SK-N-SH treated with all-trans-retinoic acid at 6 μM for 48 hours (cell line): Measurements from ENCODE around the gene SLC25A42.

ENCODE experiments used
- ATAC-seq: fragments of 200-7000 bp; cut with Tn5 transposase; 3 replicates; pipeline ENCODE4 v1.9.1; 2020; ENCODE audit warnings: mild to moderate bottlenecking, moderate library complexity
- BACH2 ChIP-seq: fragments of 250-450 bp; sonication (Bioruptor Pico); IDR thresholded peaks from 2 replicates; pipeline ENCODE4 v1.9.0; 2021; ENCODE audit warnings: mild to moderate bottlenecking, borderline replicate concordance
- CREB5 ChIP-seq: fragments of 250-450 bp; sonication (Bioruptor Pico); IDR thresholded peaks from 2 replicates; pipeline ENCODE4 v1.5.1; 2020; ENCODE audit warnings: low read depth, mild to moderate bottlenecking, moderate library complexity
- CSDC2 ChIP-seq: fragments of 250-450 bp; sonication (Bioruptor Pico); IDR thresholded peaks from 2 replicates; pipeline ENCODE4 v1.5.0; 2020; ENCODE audit warnings: mild to moderate bottlenecking, moderate library complexity
- GLIS3 ChIP-seq: fragments of 250-450 bp; sonication (Bioruptor Pico); IDR thresholded peaks from 2 replicates; pipeline ENCODE4 v1.5.0; 2020; ENCODE audit warnings: mild to moderate bottlenecking, moderate library complexity
- ISL1 ChIP-seq: fragments of 250-450 bp; sonication (Bioruptor Pico); IDR thresholded peaks from 2 replicates; pipeline ENCODE4 v2.1.2; 2022; ENCODE audit warnings: mild to moderate bottlenecking, moderate library complexity
- OSR1 ChIP-seq: fragments of 250-450 bp; sonication (Bioruptor Pico); IDR thresholded peaks from 2 replicates; pipeline ENCODE4 v1.8.0; 2022; ENCODE audit warnings: moderate library complexity, mild to moderate bottlenecking, inconsistent platforms
- POU6F1 ChIP-seq: fragments of 250-450 bp; sonication (Bioruptor Pico); IDR thresholded peaks from 2 replicates; pipeline ENCODE4 v1.8.0; 2021; ENCODE audit warnings: low read depth, mild to moderate bottlenecking, moderate library complexity, borderline replicate concordance
- PPARA ChIP-seq: fragments of 250-450 bp; sonication (Bioruptor Pico); IDR thresholded peaks from 2 replicates; pipeline ENCODE4 v1.5.0; 2020; ENCODE audit warnings: mild to moderate bottlenecking, borderline replicate concordance
- RARB ChIP-seq: fragments of 250-450 bp; sonication (Bioruptor Pico); IDR thresholded peaks from 2 replicates; pipeline ENCODE4 v1.8.0; 2021; ENCODE audit warnings: mild to moderate bottlenecking, moderate library complexity
- TCF4 ChIP-seq: fragments of 250-450 bp; sonication (Bioruptor Pico); IDR thresholded peaks from 2 replicates; pipeline ENCODE4 v1.8.0; 2021; ENCODE audit warnings: mild to moderate bottlenecking, moderate library complexity, borderline replicate concordance
- TOX ChIP-seq: fragments of 250-450 bp; sonication (Bioruptor Pico); IDR thresholded peaks from 2 replicates; pipeline ENCODE4 v1.8.0; 2021; ENCODE audit warnings: mild to moderate bottlenecking, moderate library complexity, borderline replicate concordance
- TSHZ2 ChIP-seq: fragments of 250-450 bp; sonication (Bioruptor Pico); IDR thresholded peaks from 2 replicates; pipeline ENCODE4 v1.5.0; 2020; ENCODE audit warnings: mild to moderate bottlenecking, moderate library complexity
- ZC3H10 ChIP-seq: fragments of 250-450 bp; sonication (Bioruptor Pico); IDR thresholded peaks from 2 replicates; pipeline ENCODE4 v1.5.1; 2021; ENCODE audit warnings: mild to moderate bottlenecking, moderate library complexity
- ZFP3 ChIP-seq: fragments of 250-450 bp; sonication (Bioruptor Pico); IDR thresholded peaks from 2 replicates; pipeline ENCODE4 v1.5.0; 2020; ENCODE audit warnings: mild to moderate bottlenecking, moderate library complexity
- ZFP30 ChIP-seq: fragments of 450-650 bp; formaldehyde crosslinking; IDR thresholded peaks from 2 replicates; pipeline ENCODE4 v1.5.0; 2022; ENCODE audit warnings: mild to moderate bottlenecking, moderate library complexity
- ZNF8 ChIP-seq: fragments of 450-650 bp; formaldehyde crosslinking; IDR thresholded peaks from 2 replicates; pipeline ENCODE4 v1.5.0; 2020; ENCODE audit warnings: mild to moderate bottlenecking, moderate library complexity
- TF ChIP-seq, protein P1 (sequence below): fragments of 250-450 bp; sonication (Bioruptor Pico); IDR thresholded peaks from 2 replicates; pipeline ENCODE4 v1.8.0; 2020; ENCODE audit warnings: mild to moderate bottlenecking, moderate library complexity, borderline replicate concordance

Gene SLC25A42

GRCh38 chr19:19033426-19034203 is 30.2 kb upstream of the SLC25A42 start, which contains the start of the genes ARMC6 and SUGP2:
Gene ARMC6, plus strand, starts transcription at chr19:19033603. Its CDS starts 607 bp downstream, at chr19:19034210.
Gene SUGP2, minus strand, starts transcription at chr19:19033517. Its CDS starts 2,446 bp downstream, at chr19:19031071.
- TF ChIP-seq TSHZ2 (no peak), POU6F1 (CRISPR knock-in tag) (no peak), ZFP3 (CRISPR knock-in tag) (no peak), TOX (CRISPR knock-in tag) (no peak)
- peak; percentile 86 for ATAC-seq

DNA sequence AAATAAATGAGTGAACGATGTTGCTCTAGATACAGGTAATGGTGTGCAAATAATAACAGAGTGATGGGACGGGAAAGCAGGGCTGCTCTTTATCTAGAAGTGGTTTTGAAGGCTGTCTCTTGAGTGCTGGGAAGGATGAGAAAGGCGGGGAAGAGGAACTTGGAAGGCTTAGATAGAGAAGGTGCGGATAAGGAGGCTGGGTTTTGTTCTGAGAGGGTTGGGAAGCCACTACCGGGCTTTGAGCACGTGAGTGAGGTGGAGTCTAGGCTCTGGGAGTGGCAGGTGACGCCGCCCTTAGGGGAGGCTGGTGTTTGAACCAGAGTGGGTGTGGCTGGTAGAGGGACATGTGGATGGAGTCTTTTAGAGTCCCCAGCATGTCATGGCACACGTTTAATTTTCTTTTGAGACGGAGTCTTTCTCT is 29.6 kb upstream of the SLC25A42 start:
- TF ChIP-seq OSR1 (CRISPR knock-in tag) (no peak), GLIS3 (CRISPR knock-in tag) (no peak), CSDC2 (CRISPR knock-in tag) (no peak), ZFP30 (no peak), TCF4 (CRISPR knock-in tag) (no peak), RARB (CRISPR knock-in tag) (no peak), PPARA (CRISPR knock-in tag) (no peak), ZC3H10 (CRISPR knock-in tag) (no peak), CREB5 (CRISPR knock-in tag) (no peak), BACH2 (CRISPR knock-in tag) (no peak), ISL1 (CRISPR knock-in tag) (no peak), TSHZ2 (no peak), ZNF8 (CRISPR knock-in tag) (no peak)
- TF ChIP-seq, protein P1, sequence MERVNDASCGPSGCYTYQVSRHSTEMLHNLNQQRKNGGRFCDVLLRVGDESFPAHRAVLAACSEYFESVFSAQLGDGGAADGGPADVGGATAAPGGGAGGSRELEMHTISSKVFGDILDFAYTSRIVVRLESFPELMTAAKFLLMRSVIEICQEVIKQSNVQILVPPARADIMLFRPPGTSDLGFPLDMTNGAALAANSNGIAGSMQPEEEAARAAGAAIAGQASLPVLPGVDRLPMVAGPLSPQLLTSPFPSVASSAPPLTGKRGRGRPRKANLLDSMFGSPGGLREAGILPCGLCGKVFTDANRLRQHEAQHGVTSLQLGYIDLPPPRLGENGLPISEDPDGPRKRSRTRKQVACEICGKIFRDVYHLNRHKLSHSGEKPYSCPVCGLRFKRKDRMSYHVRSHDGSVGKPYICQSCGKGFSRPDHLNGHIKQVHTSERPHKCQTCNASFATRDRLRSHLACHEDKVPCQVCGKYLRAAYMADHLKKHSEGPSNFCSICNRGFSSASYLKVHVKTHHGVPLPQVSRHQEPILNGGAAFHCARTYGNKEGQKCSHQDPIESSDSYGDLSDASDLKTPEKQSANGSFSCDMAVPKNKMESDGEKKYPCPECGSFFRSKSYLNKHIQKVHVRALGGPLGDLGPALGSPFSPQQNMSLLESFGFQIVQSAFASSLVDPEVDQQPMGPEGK (CRISPR knock-in tag): no peak
- peak; percentile 87 for ATAC-seq

GRCh38 chr19:19039901-19040300 is 23.9 kb upstream of the SLC25A42 start:
- no peak for TF ChIP-seq BACH2 (CRISPR knock-in tag)
- TF ChIP-seq TOX (CRISPR knock-in tag): no peak

More at GRCh38 chr19:19039901-19040300, 23.9 kb upstream of the SLC25A42 start:
- no peak for ATAC-seq
